SKM-1 treated with dmso at 0.1 percent for 144 hours (cell line): Measurements from ENCODE around the gene CCT8L2.
"Not testable (repeated sequence)": the region's sequence is repeated elsewhere in the genome, so short reads cannot be mapped to it uniquely, and the experiment has no call there.

Source experiments
- DNase-seq: peaks from one replicate; lab custom pipeline; 2025; ENCODE audit not compliant: unreplicated experiment; lab: John Stamatoyannopoulos, UW

The CCT8L2 gene

DNA sequence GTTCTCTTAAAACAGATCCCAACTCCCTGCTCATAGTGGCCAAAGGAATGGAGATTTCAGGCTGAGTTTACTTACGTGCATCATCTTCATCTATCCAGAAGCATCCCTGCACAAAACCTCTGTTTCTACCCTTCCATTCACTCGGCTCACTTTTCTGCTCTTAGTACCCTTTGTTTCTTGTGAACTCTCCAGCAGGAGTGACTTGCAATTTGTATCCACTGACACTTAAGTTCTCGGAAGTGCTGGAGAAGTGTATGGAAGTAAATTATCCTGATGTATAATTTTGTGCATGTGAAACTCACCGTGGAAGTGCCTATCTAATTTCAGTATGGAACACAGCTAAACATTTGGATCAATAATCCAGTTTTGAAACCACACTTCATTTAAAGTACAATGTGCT lies 7.0 kb upstream of the CCT8L2 start:
- DNase-seq: not testable (repeated sequence)

DNA sequence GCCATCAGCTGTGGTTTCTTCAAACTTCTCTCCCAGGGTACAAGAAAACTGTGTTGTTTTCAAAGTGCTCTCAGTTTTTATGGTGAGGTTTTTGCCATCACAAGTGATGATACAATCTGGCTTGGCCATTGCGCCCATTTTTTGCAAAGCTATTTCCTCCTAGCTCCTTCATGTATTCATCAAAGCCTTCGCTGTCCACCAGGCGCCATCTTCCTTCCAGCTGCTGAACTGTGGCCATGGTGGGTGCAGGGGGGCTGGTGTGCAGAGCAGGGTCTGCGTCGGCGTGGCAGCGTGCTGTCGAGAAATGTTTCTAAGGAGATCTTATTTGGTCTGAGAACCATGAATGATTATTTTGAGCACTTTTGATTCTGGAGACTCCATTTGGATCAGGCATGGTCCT lies 2.6 kb upstream of the CCT8L2 start:
- DNase-seq: not testable (repeated sequence)

GRCh38 chr22:16594026-16594425 lies 1.4 kb upstream of the CCT8L2 start:
- no peak for DNase-seq

- not testable (repeated sequence) for DNase-seq
These were observed 379 bp downstream of the CCT8L2 start for GRCh38 chr22:16592231-16592630.

- not testable (repeated sequence) for DNase-seq
These were observed 1.5 kb downstream of the CCT8L2 start for GRCh38 chr22:16591136-16591535.

DNA sequence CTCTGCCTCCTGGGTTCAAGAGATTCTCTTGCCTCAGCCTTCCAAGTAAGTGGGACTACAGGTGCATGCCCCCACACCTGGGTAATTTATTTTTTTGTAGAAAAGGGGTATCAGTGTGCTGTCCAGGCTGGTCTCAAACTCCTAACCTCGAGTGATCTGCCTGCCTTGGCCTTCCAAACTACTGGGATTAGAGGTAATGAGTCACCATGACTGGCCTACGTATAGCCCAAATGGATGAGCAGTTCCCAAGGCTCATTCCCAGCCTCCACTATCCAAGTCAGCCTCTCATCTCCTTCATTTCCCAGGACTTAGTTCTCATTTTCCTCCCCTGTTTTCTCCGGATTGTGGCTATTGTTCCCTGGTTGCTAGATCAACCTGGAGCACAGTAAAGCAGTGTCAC lies 5.6 kb downstream of the CCT8L2 start:
- no peak for DNase-seq

DNA sequence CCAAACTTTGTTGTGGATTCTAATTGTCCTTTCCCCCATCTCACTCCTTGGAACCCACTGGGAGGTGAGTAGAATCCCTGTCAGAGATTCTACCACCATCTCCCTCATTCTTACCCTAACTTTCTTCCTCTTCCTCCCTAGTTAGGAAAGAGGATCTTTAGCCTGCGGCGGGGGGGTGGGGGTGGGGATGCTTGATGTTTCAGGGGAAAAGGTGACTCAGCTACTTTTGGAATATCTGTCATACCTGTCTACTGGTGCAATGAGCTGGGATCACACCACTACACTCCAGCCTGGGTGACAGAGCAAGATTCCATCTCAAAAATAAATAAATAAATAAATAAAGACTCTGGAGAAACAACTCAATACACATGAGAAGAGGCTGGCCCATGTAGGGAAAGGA lies 6.4 kb downstream of the CCT8L2 start:
- peak; percentile 24 for DNase-seq

GRCh38 chr22:16580872-16581271 lies 11.7 kb downstream of the CCT8L2 start:
- not testable (repeated sequence) for DNase-seq

GRCh38 chr22:16569240-16569834 lies 23.3 kb downstream of the CCT8L2 start:
- DNase-seq: not testable (repeated sequence)

DNA sequence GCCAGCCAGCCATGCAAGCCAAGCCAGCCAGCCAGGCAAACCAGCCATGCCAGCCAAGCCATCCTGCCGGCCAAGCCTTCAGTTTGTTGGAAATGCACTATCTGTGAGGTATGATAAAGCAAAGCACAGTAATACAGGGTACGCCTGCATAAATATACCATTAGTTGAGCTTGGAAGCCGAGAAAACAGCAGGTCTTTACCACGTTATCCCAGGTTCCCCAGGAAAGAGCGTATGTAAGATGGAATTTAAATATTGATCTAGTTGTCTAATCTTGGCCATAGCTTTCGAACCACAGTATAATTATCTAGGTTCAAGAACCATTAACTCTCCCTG lies 24.2 kb downstream of the CCT8L2 start:
- no peak for DNase-seq

GRCh38 chr22:16567617-16568424 lies 24.8 kb downstream of the CCT8L2 start:
- not testable (repeated sequence) for DNase-seq

DNA sequence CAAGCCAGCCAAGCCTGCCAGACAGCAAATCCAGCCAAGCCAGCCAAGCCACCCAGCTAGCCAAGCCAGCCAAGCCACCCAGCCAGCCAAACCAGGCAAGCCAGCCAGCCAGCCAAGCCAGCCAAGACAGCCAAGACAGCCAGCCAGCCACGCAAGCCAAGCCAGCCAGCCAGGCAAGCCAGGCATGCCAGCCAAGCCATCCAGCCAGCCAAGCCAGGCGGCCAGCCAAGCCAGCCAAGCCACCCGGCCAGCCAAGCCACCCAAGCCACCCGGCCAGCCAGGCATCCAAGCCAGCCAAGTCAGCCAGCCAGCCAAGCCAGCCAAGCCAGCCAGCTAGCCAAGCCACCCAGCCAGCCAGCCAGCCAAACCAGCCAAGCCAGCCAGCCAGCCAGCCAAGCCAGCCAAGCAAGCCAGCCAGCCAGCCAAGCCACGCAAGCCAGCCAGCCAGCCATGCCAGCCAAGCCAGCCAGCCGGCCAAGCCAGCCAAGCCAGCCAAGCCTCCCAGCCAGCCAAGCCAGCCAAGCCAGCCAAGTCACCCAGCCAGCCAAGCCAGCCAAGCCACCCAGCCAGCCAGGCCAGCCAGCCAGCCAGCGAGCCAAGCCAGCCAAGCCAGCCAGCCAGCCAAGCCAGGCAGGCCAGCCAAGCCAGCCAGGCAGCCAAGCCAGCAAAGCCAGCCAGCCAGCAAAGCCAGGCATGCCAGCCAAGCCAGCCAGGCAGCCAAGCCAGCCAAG lies 26.0 kb downstream of the CCT8L2 start:
- DNase-seq: not testable (repeated sequence)

DNA sequence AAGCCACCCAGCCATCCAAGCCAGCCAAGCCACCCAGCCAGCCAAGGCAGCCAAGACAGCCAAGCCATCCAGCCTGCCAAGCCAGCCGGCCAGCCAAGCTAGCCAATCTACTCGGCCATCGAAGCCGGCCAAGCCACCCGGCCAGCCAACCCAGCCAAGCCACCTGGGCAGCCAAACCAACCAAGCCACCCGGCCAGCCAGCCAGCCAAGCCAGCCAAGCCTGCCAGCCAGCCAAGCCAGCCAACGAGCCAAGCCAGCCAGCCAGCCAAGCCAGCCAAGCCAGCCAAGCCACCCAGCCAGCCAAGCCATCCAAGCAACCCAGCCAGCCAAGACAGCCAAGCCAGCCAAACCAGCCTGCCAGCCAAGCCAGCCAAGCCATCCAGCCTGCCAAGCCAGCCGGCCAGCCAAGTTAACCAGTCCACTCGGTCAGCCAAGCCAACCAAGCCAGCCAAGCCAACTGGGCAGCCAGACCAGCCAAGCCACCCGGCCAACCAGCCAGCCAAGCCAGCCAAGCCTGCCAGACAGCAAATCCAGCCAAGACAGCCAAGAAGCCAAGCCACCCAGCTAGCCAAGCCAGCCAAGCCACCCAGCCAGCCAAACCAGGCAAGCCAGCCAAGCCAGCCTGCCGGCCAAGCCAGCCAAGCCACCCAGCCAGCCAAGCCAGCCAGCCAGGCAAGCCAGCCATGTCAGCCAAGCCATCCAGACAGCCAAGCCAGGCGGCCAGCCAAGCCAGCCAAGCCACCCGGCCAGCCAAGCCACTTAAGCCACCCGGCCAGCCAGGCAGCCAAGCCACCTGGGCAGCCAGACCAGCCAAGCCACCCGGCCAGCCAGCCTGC lies 26.8 kb downstream of the CCT8L2 start:
- not testable (repeated sequence) for DNase-seq

- not testable (repeated sequence) for DNase-seq
These were observed 27.6 kb downstream of the CCT8L2 start for GRCh38 chr22:16564837-16565584.

- DNase-seq: no peak
These were observed 28.8 kb downstream of the CCT8L2 start for GRCh38 chr22:16563555-16564520.

DNA sequence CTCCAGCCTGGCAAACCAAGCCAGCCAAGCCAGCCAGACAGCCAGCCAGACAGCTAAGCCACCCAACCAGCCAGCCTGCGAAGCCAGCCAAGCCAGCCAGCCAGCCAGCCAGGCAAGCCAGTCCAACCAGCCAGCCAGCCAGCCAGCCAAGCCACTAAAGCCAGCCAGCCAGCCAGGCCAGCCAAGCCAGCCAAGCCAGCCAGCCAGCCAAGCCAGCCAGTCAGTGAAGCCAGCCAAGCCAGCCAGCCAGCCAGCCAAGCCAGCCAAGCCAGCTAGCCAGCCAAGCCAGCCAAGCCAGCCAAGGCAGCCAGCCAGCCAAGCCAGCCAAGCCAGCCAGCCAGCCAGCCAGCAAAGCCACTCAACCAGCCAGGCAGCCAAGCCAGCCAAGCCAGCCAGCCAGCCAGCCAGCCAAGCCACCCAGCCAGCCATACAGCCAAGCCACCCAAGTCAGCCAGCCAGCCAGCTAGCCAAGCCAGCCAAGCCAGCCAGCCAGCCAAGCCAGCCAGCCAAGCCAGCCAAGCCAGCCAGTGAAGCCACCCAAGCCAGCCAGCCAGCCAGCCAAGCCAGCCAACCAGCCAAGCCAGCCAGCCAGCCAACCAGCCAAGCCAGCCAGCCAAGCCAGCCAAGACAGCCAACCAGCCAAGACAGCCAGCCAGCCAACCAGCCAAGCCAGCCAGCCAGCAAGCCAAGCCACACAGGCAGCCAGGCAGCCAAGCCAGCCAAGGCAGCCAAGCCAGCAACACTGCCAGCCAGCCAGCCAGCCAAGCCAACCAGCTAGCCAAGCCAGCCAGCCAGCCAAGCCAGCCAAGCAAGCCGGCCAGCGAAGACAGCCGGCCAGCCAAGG lies 29.7 kb downstream of the CCT8L2 start:
- no peak for DNase-seq

- DNase-seq: not testable (repeated sequence)
These were observed 31.4 kb downstream of the CCT8L2 start for GRCh38 chr22:16561093-16561658.

- DNase-seq: not testable (repeated sequence)
These were observed 32.0 kb downstream of the CCT8L2 start for GRCh38 chr22:16560651-16561050.
